K562 (cell line): ENCODE measurements around the gene PCSK6. TPM values are rescaled to one million over a fixed set of nuclear protein-coding genes. Genes with fewer than 3 reads are reported as not detected.

Experiments
- BCOR ChIP-seq: fragments of 450-650 bp; IDR thresholded peaks from 2 replicates; pipeline ENCODE4 v1.6.1; 2016
- BRCA1 ChIP-seq, 2 experiments: fragments of 450-650 bp in 1 of 2; sonication (generic) in 1 of 2; formaldehyde crosslinking in 1 of 2; IDR thresholded peaks; 2 replicates each; pipeline versions ENCODE4 v1.5.0 to v1.6.1; 2017 to 2020; ENCODE audit warnings: mild to moderate bottlenecking in 1 of 2, missing genetic modification reagents in 1 of 2
- ETV6 ChIP-seq, 3 experiments: fragments of 150-350 bp in 1 of 3; sonication (generic) in 1 of 3; formaldehyde crosslinking in 1 of 3; IDR thresholded peaks; 2 replicates each; pipeline versions ENCODE4 v1.6.1 to v1.8.0; 2014 to 2022; ENCODE audit warnings: borderline replicate concordance in 2 of 3, low read depth in 2 of 3, antibody characterized with exemption in 1 of 3, low read length in 1 of 3, mild to moderate bottlenecking in 1 of 3, missing genetic modification reagents in 1 of 3
- GATAD2A ChIP-seq: fragments of 450-650 bp; IDR thresholded peaks from 2 replicates; pipeline ENCODE4 v1.6.1; 2017
- HES1 ChIP-seq: fragments of 450-650 bp; IDR thresholded peaks from 2 replicates; pipeline ENCODE4 v1.6.1; 2016; ENCODE audit warnings: low read depth, mild to moderate bottlenecking, moderate library complexity
- IRF2 ChIP-seq: sonication (generic); formaldehyde crosslinking; IDR thresholded peaks from 2 replicates; pipeline ENCODE4 v1.8.1; 2022; ENCODE audit warnings: mild to moderate bottlenecking, missing genetic modification reagents
- JUN ChIP-seq, 2 experiments: sonication (generic) in 1 of 2; formaldehyde crosslinking in 1 of 2; IDR thresholded peaks; 2 replicates each; pipeline versions ENCODE4 v1.6.1 to v1.8.0; 2012 to 2022; ENCODE audit warnings: borderline replicate concordance in 2 of 2, mild to moderate bottlenecking in 2 of 2, improper control_type of control experiment in 1 of 2, low read depth in 1 of 2, low read length in 1 of 2, missing genetic modification reagents in 1 of 2
- KLF16 ChIP-seq: IDR thresholded peaks from 2 replicates; pipeline ENCODE4 v1.6.1; 2016; ENCODE audit warnings: antibody characterized with exemption
- MECOM ChIP-seq: fragments of 250-450 bp; sonication (Bioruptor Pico); IDR thresholded peaks from 2 replicates; pipeline ENCODE4 v1.8.0; 2022; ENCODE audit warnings: inconsistent platforms
- NR3C1 ChIP-seq: sonication (generic); formaldehyde crosslinking; IDR thresholded peaks from 2 replicates; pipeline ENCODE4 v1.8.1; 2022; ENCODE audit warnings: missing genetic modification reagents
- PHF21A ChIP-seq: fragments of 450-650 bp; IDR thresholded peaks from 2 replicates; pipeline ENCODE4 v1.6.1; 2017; ENCODE audit warnings: low read depth, borderline replicate concordance
- RNF2 ChIP-seq: sonication (generic); IDR thresholded peaks from 2 replicates; pipeline ENCODE4 v1.6.1; 2016
- TFAP4 ChIP-seq: sonication (generic); formaldehyde crosslinking; IDR thresholded peaks from 2 replicates; pipeline ENCODE4 v1.8.0; 2022; ENCODE audit warnings: missing genetic modification reagents, mild to moderate bottlenecking, moderate library complexity, borderline replicate concordance
- ZNF224 ChIP-seq: sonication (generic); formaldehyde crosslinking; IDR thresholded peaks from 2 replicates; pipeline ENCODE4 v1.8.0; 2022; ENCODE audit warnings: mild to moderate bottlenecking, missing genetic modification reagents
- ZNF277 ChIP-seq: fragments of 250-450 bp; sonication (Bioruptor Pico); IDR thresholded peaks from 2 replicates; pipeline ENCODE4 v1.8.0; 2022; ENCODE audit warnings: inconsistent platforms, mild to moderate bottlenecking, moderate library complexity, borderline replicate concordance
- ZNF586 ChIP-seq: fragments of 450-650 bp; formaldehyde crosslinking; conservative IDR thresholded peaks from 2 replicates; pipeline ENCODE4 v1.4.0; 2020; ENCODE audit warnings: mild to moderate bottlenecking, moderate library complexity
- ZNF764 ChIP-seq: fragments of 250-450 bp; sonication (Bioruptor Pico); IDR thresholded peaks from 2 replicates; pipeline ENCODE4 v1.4.0; 2020; ENCODE audit warnings: low read depth, mild to moderate bottlenecking, moderate library complexity
- polyA plus RNA-seq, 8 experiments: library from polyadenylated mRNA; depleted of rRNA in 4 of 8; stranded (reverse) in 5 of 8; unstranded in 3 of 8; fragments of >200 nt; fragmentation: Nextera tagmentation in 2 of 8; fragmentation: Illumina TruSeq in 1 of 8; extraction: Ambion mirVana in 2 of 8; extraction: Trizol in 1 of 8; gene quantifications; 2 replicates each; pipeline versions ENCODE4 v1.2.1 to v1.2.3, GENCODE V29; 2011 to 2014; ENCODE audit warnings: inconsistent platforms in 1 of 8, missing spikeins in 1 of 8
- total RNA-seq, 7 experiments: library from RNA; depleted of rRNA in 6 of 7; stranded (reverse); fragments of >200 nt in 6 of 7; fragmentation: Illumina TruSeq in 2 of 7; extraction: Trizol in 2 of 7; gene quantifications; 2 replicates each; pipeline versions ENCODE4 v1.2.1 to v1.2.3, GENCODE V29; 2011 to 2021; ENCODE audit warnings: low replicate concordance in 1 of 7
- TF ChIP-seq, protein P1 (sequence below): fragments of 450-650 bp; formaldehyde crosslinking; IDR thresholded peaks from 2 replicates; pipeline ENCODE4 v1.4.0; 2022; ENCODE audit warnings: missing genetic modification characterization
- TF ChIP-seq, protein P2 (sequence below): fragments of 200-800 bp; sonication (Bioruptor generic); IDR thresholded peaks from 2 replicates; pipeline ENCODE4 v1.6.1; 2017; ENCODE audit warnings: missing genetic modification characterization, missing compliant biosample characterization
- TF ChIP-seq, protein P3 (sequence below), 2 experiments: IDR thresholded peaks; 2 replicates each; pipeline ENCODE4 v1.6.1; 2011; ENCODE audit warnings: borderline replicate concordance in 1 of 2, control low read depth in 1 of 2, low read depth in 1 of 2, low read length in 1 of 2, mild to moderate bottlenecking in 1 of 2, mixed read lengths in 1 of 2, moderate library complexity in 1 of 2; ENCODE audit not compliant: insufficient read depth in 1 of 2, insufficient read length in 1 of 2, poor library complexity in 1 of 2, severe bottlenecking in 1 of 2; ENCODE audit errors: extremely low read depth in 1 of 2

PCSK6 gene
- total and polyA plus RNA-seq, 9 of the 15 experiments (the other 6 are each of a cell fraction or from before 2014, with no cell fraction given): 2.2 to 32.6 (median 14.5) TPM

GRCh38 chr15:101255615-101256241 is 233.8 kb downstream of the PCSK6 start (continued):
- TF ChIP-seq ZNF586 (CRISPR knock-in tag) (no peak), GATAD2A (peak; percentile 97), MECOM (CRISPR knock-in tag) (no peak), JUN (IDR thresholded peaks at IDR 0.05; ENCODE audit: borderline replicate concordance, low read depth, low read length) (peak; percentile 90), JUN (CRISPR knock-in tag; IDR thresholded peaks at IDR 0.05; ENCODE audit: borderline replicate concordance) (no peak), ZNF224 (CRISPR knock-in tag) (no peak), ZNF277 (no peak), TFAP4 (peak; percentile 95), IRF2 (no peak), BCOR (peak; percentile 96), ETV6 (IDR thresholded peaks at IDR 0.05; ENCODE audit: borderline replicate concordance in 1 of 2, low read depth in 2 of 2, low read length in 1 of 2) (0 out of 4 replicates have a peak, but pooled peaks of 1 of the 2 experiments have one; percentile 42), ETV6 (CRISPR knock-in tag; IDR thresholded peaks at IDR 0.05; ENCODE audit: borderline replicate concordance) (no peak), HES1 (peak; percentile 77), KLF16 (peak; percentile 74), BRCA1 (IDR thresholded peaks at IDR 0.05) (no peak), BRCA1 (CRISPR knock-in tag; IDR thresholded peaks at IDR 0.05) (no peak), ZNF764 (CRISPR knock-in tag) (no peak), NR3C1 (CRISPR knock-in tag) (no peak), PHF21A (peak; percentile 93), RNF2 (peak; percentile 85)
- TF ChIP-seq, protein P1, sequence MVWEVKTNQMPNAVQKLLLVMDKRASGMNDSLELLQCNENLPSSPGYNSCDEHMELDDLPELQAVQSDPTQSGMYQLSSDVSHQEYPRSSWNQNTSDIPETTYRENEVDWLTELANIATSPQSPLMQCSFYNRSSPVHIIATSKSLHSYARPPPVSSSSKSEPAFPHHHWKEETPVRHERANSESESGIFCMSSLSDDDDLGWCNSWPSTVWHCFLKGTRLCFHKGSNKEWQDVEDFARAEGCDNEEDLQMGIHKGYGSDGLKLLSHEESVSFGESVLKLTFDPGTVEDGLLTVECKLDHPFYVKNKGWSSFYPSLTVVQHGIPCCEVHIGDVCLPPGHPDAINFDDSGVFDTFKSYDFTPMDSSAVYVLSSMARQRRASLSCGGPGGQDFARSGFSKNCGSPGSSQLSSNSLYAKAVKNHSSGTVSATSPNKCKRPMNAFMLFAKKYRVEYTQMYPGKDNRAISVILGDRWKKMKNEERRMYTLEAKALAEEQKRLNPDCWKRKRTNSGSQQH (CRISPR knock-in tag): 0 out of 2 replicates have a peak, but pooled peaks have one; percentile 66
- TF ChIP-seq, protein P2, sequence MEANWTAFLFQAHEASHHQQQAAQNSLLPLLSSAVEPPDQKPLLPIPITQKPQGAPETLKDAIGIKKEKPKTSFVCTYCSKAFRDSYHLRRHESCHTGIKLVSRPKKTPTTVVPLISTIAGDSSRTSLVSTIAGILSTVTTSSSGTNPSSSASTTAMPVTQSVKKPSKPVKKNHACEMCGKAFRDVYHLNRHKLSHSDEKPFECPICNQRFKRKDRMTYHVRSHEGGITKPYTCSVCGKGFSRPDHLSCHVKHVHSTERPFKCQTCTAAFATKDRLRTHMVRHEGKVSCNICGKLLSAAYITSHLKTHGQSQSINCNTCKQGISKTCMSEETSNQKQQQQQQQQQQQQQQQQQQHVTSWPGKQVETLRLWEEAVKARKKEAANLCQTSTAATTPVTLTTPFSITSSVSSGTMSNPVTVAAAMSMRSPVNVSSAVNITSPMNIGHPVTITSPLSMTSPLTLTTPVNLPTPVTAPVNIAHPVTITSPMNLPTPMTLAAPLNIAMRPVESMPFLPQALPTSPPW (CRISPR knock-in tag): peak; percentile 43; the same call in 1 of the 2 replicates
- TF ChIP-seq, protein P3, sequence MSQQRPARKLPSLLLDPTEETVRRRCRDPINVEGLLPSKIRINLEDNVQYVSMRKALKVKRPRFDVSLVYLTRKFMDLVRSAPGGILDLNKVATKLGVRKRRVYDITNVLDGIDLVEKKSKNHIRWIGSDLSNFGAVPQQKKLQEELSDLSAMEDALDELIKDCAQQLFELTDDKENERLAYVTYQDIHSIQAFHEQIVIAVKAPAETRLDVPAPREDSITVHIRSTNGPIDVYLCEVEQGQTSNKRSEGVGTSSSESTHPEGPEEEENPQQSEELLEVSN (IDR thresholded peaks at IDR 0.05; ENCODE audit: borderline replicate concordance in 1 of 2, extremely low read depth in 1 of 2, insufficient read depth in 1 of 2, insufficient read length in 1 of 2, low read depth in 1 of 2, low read length in 1 of 2, poor library complexity in 1 of 2, severe bottlenecking in 1 of 2): no peak
